HepG2 (cell line): ENCODE data around the gene PPP2R2B.

Source experiments
- PHB2 ChIP-seq: fragments of 450-650 bp; IDR thresholded peaks from 2 replicates; pipeline ENCODE4 v1.6.1; 2018; ENCODE audit not compliant: partially characterized antibody
- TF ChIP-seq, protein P1 (sequence below): sonication (generic); formaldehyde crosslinking; conservative IDR thresholded peaks from 2 replicates; pipeline ENCODE4 v1.4.0; 2020; ENCODE audit warnings: missing genetic modification reagents

DNA sequence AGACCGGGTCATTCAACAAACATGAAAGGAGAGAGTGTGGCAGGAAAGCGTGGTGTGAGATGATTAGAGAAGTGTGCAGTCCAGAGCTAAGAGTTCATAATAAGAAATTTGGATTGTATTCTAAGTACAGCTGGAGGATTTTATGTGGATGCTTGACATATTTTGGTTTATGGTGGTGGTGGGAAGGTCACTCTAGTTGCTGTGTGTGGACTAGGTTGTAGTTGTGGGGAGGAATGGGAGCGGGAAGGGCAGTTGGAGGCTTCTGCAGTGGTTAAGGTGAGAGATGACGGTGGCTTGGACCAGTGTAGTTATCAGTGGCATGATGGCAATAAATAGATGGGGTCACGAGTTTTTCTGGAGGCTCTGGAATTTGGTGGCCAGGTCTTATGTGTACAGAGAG, 316.8 kb downstream of the PPP2R2B start:
- TF ChIP-seq, protein P1, sequence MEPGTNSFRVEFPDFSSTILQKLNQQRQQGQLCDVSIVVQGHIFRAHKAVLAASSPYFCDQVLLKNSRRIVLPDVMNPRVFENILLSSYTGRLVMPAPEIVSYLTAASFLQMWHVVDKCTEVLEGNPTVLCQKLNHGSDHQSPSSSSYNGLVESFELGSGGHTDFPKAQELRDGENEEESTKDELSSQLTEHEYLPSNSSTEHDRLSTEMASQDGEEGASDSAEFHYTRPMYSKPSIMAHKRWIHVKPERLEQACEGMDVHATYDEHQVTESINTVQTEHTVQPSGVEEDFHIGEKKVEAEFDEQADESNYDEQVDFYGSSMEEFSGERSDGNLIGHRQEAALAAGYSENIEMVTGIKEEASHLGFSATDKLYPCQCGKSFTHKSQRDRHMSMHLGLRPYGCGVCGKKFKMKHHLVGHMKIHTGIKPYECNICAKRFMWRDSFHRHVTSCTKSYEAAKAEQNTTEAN (CRISPR knock-in tag), result no peak
- no peak for TF ChIP-seq PHB2
